ENCODE results near the gene CAMTA1.

The CAMTA1 gene

GRCh38 chr1:6999826-7000225 is 214.6 kb downstream of the CAMTA1 start:
- TF ChIP-seq OSR1 (CRISPR knock-in tag; IDR thresholded peaks at IDR 0.05) = no peak
- no peak for TF ChIP-seq TOX (CRISPR knock-in tag; IDR thresholded peaks at IDR 0.05; ENCODE audit: borderline replicate concordance)
- TF ChIP-seq ESRRG (CRISPR knock-in tag; IDR thresholded peaks at IDR 0.05) = no peak
- TF ChIP-seq ZFP30 (CRISPR knock-in tag; IDR thresholded peaks at IDR 0.05) = no peak
- TF ChIP-seq ZNF70 (CRISPR knock-in tag; IDR thresholded peaks at IDR 0.05) = no peak
- TF ChIP-seq TCF4 (CRISPR knock-in tag; IDR thresholded peaks at IDR 0.05; ENCODE audit: borderline replicate concordance) = no peak
- TF ChIP-seq ZNF8 (CRISPR knock-in tag; IDR thresholded peaks at IDR 0.05) = no peak
- no peak for TF ChIP-seq GLIS3 (CRISPR knock-in tag; IDR thresholded peaks at IDR 0.05)
- no peak for TF ChIP-seq PPARA (CRISPR knock-in tag; IDR thresholded peaks at IDR 0.05; ENCODE audit: borderline replicate concordance)
- TF ChIP-seq ZFP3 (CRISPR knock-in tag; IDR thresholded peaks at IDR 0.05) = no peak
- ATAC-seq = no peak

DNA sequence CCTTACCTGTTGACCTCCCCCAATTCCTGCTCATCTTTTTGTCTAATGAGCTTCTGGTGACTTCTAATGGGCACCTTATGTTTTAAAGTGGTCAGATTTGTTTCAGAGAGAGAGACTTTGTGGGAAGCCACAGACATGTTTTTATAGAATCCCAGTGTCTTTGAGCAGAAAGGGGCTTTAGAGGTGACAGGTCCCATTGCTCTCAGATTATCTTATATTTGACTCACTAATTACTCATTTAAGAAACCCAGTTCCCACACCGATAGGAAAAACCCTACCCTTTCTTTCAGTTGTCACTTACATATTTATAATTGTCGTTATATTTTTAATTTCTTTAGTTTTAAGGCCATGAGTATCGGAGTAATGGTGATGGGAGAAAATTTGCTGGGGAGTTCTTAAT is 215.5 kb downstream of the CAMTA1 start:
- TF ChIP-seq RARB (CRISPR knock-in tag; IDR thresholded peaks at IDR 0.05) = no peak
- ATAC-seq = no peak

- no peak for ATAC-seq
Observed at GRCh38 chr1:7002728-7003127, 217.5 kb downstream of the CAMTA1 start.

GRCh38 chr1:7003676-7004075 is 218.4 kb downstream of the CAMTA1 start:
- TF ChIP-seq RARB (CRISPR knock-in tag; IDR thresholded peaks at IDR 0.05) (no peak), SNAI2 (CRISPR knock-in tag; IDR thresholded peaks at IDR 0.05) (no peak), CSDC2 (CRISPR knock-in tag; IDR thresholded peaks at IDR 0.05) (no peak), ZNF8 (CRISPR knock-in tag; IDR thresholded peaks at IDR 0.05) (no peak), ZC3H10 (CRISPR knock-in tag; IDR thresholded peaks at IDR 0.05) (no peak), ARNTL (CRISPR knock-in tag; IDR thresholded peaks at IDR 0.05; ENCODE audit: borderline replicate concordance, low read depth) (no peak), ESRRG (CRISPR knock-in tag; IDR thresholded peaks at IDR 0.05) (no peak), ZNF70 (CRISPR knock-in tag; IDR thresholded peaks at IDR 0.05) (no peak), PPARA (CRISPR knock-in tag; IDR thresholded peaks at IDR 0.05; ENCODE audit: borderline replicate concordance) (no peak), POU6F1 (CRISPR knock-in tag; IDR thresholded peaks at IDR 0.05; ENCODE audit: borderline replicate concordance, low read depth) (no peak), TOX (CRISPR knock-in tag; IDR thresholded peaks at IDR 0.05; ENCODE audit: borderline replicate concordance) (no peak), CREB5 (CRISPR knock-in tag; IDR thresholded peaks at IDR 0.05; ENCODE audit: low read depth) (no peak), OSR1 (CRISPR knock-in tag; IDR thresholded peaks at IDR 0.05) (no peak), ZFP3 (CRISPR knock-in tag; IDR thresholded peaks at IDR 0.05) (no peak), BACH2 (CRISPR knock-in tag; IDR thresholded peaks at IDR 0.05; ENCODE audit: borderline replicate concordance) (no peak)
- TF ChIP-seq, protein P1, sequence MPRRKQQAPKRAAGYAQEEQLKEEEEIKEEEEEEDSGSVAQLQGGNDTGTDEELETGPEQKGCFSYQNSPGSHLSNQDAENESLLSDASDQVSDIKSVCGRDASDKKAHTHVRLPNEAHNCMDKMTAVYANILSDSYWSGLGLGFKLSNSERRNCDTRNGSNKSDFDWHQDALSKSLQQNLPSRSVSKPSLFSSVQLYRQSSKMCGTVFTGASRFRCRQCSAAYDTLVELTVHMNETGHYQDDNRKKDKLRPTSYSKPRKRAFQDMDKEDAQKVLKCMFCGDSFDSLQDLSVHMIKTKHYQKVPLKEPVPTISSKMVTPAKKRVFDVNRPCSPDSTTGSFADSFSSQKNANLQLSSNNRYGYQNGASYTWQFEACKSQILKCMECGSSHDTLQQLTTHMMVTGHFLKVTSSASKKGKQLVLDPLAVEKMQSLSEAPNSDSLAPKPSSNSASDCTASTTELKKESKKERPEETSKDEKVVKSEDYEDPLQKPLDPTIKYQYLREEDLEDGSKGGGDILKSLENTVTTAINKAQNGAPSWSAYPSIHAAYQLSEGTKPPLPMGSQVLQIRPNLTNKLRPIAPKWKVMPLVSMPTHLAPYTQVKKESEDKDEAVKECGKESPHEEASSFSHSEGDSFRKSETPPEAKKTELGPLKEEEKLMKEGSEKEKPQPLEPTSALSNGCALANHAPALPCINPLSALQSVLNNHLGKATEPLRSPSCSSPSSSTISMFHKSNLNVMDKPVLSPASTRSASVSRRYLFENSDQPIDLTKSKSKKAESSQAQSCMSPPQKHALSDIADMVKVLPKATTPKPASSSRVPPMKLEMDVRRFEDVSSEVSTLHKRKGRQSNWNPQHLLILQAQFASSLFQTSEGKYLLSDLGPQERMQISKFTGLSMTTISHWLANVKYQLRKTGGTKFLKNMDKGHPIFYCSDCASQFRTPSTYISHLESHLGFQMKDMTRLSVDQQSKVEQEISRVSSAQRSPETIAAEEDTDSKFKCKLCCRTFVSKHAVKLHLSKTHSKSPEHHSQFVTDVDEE (CRISPR knock-in tag; IDR thresholded peaks at IDR 0.05) = no peak
- TF ChIP-seq, protein P2, sequence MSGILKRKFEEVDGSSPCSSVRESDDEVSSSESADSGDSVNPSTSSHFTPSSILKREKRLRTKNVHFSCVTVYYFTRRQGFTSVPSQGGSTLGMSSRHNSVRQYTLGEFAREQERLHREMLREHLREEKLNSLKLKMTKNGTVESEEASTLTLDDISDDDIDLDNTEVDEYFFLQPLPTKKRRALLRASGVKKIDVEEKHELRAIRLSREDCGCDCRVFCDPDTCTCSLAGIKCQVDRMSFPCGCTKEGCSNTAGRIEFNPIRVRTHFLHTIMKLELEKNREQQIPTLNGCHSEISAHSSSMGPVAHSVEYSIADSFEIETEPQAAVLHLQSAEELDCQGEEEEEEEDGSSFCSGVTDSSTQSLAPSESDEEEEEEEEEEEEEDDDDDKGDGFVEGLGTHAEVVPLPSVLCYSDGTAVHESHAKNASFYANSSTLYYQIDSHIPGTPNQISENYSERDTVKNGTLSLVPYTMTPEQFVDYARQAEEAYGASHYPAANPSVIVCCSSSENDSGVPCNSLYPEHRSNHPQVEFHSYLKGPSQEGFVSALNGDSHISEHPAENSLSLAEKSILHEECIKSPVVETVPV (CRISPR knock-in tag; IDR thresholded peaks at IDR 0.05) = no peak
- ATAC-seq = no peak

More at GRCh38 chr1:7002728-7003127, 217.5 kb downstream of the CAMTA1 start:
- no peak for TF ChIP-seq RARB (CRISPR knock-in tag; IDR thresholded peaks at IDR 0.05)
- no peak for TF ChIP-seq ZNF565 (CRISPR knock-in tag; conservative IDR thresholded peaks at IDR 0.05; ENCODE audit: low read depth)
- TF ChIP-seq, protein P2 (CRISPR knock-in tag; IDR thresholded peaks at IDR 0.05) = no peak
- TF ChIP-seq, protein P1 (CRISPR knock-in tag; IDR thresholded peaks at IDR 0.05) = no peak
- no peak for TF ChIP-seq ARNTL (CRISPR knock-in tag; IDR thresholded peaks at IDR 0.05; ENCODE audit: borderline replicate concordance, low read depth)
